GM12872 (cell line): ENCODE data around the gene CCDC148.

Experiments
- CTCF ChIP-seq: IDR thresholded peaks from 3 replicates; pipeline ENCODE4 v1.5.1; 2011; ENCODE audit warnings: low read depth, mild to moderate bottlenecking, low read length, moderate library complexity; ENCODE audit not compliant: insufficient read depth

Gene CCDC148

GRCh38 chr2:158232476-158232875 lies 224.1 kb downstream of the CCDC148 start:
- no peak for TF ChIP-seq CTCF

- no peak for TF ChIP-seq CTCF
Measured at GRCh38 chr2:158228943-158229508, 227.5 kb downstream of the CCDC148 start.

- no peak for TF ChIP-seq CTCF
Measured at GRCh38 chr2:158221063-158222020, 235.2 kb downstream of the CCDC148 start.

GRCh38 chr2:158217593-158217992 lies 239.0 kb downstream of the CCDC148 start:
- TF ChIP-seq CTCF: no peak

GRCh38 chr2:158214431-158214830 lies 242.1 kb downstream of the CCDC148 start:
- no peak for TF ChIP-seq CTCF

GRCh38 chr2:158213773-158214172 lies 242.8 kb downstream of the CCDC148 start:
- TF ChIP-seq CTCF: no peak

- TF ChIP-seq CTCF: no peak
Measured at GRCh38 chr2:158212301-158212700, 244.3 kb downstream of the CCDC148 start.
